NCI-H1417 treated with DMSO at 0.1 percent for 48 hours (cell line): ENCODE results near the gene ZNF384.

ENCODE experiments used
- DNase-seq: peaks from one replicate; lab custom pipeline; 2025; lab: John Stamatoyannopoulos, UW

The ZNF384 gene

DNA sequence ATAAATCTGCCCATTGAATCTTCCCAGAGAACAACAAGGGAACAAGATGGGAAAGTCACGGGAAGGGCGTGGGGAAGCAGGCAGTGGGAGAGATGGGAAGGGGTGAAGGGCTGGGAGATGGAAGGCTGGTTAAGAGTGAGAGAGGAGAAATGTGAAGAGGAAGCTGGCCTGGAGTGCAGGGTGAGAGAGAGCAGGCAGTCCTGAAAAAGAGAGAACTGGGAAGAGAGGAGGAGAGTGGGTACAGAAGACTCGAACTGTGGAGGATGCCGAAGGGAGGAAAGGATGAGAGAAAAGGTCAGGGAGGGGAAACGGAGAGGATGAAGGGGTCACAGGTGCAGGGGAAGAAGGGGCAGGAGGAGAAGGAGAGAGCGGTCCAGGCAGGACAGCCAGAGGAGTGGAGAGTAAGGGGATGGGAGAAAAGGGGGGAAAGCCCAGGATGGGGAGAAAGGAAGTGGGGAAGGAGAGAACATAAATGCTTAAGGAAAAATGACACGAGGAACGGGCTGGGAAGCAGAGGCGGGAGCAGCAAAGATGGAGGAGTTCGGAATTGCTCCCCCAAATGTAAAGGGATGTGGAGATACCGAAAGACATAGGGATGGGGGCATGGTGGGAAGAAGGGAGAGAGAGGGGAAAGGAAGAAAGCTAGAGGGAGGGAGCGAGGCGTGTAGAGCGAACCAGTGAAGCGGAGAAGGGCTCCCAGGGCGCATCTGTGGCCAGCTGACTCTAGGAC lies 10.2 kb upstream of the ZNF384 start:
- DNase-seq, result no peak

DNA sequence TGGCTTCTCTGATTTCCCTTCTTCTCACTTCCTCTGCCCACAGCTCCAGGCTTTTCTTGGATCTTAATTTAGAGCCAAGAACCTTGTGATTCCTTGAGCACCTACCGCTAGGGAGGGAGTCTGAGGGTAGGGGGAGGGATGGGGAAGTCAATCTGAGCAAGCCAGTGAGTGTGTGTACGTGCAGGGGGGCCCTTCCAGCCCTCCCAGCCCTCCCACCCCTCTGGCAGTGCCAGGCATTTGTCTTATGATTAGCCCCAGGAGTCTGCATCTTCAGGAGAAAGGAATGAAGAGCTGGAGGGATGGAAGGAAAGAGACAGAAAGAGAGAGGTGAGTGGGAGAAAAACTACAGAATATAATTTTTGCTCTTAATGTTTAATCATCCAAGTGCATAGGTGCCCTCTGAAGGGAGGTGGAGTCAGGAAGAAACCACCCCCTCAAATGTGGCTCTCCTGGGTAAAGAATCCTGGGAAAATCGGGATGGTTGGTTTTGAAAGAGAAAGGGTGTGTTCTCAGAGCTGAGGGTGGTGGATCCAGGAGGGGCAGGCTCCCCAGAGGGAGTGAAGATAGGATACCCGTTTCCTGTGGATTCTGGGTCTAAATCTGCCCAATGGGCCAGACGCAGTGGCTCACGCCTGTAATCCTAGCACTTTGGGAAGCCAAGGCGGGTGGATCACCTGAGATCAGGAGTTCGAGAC lies 9.3 kb upstream of the ZNF384 start:
- no peak for DNase-seq

DNA sequence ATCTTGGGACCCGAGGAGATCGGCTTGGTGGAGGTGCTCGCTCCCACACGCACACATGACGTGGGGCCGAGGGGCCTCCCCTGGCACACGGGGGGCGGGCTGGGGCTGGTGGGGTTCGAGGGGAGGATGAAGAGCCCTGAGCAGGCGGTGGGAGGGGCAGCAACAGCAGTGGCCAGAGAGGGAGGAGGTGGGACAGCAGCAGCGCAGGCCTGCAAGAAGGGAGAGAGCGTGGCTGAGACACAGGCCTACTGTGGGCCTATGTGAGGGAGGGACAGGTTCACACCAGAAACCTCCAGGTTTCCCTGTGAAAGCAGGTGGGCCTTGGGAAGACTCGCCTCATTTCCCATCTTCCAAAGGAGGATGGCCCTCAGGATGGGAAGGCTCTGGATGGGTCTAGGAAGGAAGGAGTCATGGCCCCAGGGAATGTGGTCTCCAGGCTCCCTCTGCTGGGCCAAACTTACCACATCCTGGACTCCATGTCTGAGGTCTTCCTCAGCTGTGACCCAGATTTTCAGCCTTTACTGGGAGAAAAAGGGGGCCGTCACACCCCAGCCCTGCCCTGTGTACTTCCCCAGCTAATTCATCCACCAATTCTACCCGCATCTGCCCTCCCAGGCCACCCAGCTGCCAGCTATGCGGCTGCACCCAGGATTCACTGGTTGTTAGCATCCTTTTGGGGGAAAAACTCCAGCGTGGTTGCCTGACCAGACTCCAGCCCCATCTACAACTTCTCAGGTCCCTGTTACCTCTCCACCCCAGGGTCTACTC lies 8.6 kb upstream of the ZNF384 start:
- DNase-seq, result no peak

DNA sequence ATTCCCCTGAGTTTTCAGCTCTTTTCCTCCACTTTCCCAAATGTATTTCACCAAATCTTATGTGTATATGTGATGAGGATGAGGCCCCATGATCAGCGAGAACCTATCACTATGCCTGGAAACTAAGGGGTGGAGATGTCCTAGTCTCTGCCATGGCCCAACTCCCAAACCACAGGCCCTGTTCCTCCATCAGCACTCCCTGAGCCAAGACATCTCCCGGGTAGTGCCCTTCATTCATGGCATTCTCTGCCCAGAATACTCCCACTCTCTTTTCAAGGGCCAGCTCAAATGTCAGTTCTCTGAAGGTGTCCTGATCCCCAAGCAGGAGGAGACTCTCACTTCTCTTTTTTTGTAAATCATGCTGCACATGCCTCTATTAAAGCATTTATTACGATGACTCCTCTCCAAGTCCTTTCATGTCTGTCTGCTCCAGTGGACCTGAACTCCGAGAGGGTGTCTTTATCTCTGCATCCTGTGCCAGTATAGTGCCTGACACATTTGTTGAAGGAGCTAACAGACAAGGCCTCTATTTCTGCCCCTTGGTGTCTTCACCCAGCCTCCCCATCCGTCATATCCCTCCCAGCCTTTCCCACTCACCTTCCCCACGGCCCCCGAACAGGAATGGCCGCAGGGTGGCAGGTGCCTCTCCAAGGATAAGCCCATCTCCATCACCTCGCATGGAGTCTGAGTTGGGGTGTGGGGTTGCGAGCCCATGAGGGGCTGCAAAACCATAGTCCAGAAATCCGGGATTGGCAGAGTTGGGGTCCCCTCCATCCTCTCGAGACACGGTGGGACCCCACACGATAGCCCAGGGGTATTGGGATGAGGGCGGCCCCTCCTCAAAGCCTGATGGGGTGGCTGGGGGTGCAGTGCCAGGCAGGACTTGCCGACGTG lies 7.8 kb upstream of the ZNF384 start:
- DNase-seq, result no peak

DNA sequence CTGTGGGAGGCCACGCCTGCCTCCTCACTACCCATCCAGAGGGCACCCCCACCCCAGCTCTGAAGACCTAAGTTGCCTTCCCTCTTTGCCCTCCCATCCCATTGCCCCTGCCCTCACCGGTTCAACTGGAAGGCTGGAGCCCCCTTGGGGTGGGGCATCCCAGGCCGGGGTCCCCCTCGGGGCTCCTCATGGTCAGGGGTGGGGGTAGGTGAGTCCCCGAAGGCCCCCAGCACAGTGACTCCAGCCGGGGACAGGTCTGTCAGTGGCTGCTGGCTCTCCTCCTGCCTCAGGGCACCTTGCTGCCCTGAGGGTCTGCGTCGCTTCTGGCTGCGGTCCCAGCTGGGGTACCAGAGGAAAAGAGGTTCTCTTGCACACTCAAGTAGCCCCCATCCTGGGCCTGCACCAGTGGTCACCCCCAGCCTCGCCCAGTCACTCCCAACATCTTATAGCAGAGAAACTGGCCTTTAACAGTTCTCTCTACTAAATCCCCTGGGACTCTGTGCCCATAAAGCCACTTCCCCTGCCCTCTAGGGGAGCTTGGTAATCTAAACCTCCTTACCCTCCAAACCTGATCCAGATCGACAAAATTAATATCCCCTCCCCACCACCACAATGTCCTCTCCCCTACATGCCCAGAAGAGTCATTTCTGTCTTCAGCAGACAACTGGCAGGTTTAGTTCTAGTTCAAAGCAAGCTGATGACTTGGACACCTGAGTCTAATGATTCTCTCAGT lies 6.3 kb upstream of the ZNF384 start:
- no peak for DNase-seq

DNA sequence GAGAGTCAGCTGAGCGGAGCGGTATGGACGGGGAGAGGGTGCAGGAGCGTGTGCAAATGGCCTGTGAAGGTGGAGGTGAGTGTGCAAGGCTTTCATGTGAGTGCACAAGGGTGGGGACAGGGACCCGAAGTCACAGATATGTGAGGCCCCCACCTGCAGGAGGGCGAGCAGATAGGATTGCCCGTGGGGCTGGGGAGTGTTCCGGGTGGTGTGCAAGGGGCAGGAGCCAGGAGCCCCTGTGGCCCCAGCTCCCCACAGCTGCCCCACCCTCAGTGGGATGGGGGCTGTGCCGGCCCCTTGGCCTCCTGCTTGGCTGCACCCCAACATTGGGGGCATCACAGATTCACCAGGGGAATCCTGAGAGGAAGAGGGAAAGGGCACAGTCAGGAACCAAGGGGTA lies 5.5 kb upstream of the ZNF384 start:
- DNase-seq, result no peak

DNA sequence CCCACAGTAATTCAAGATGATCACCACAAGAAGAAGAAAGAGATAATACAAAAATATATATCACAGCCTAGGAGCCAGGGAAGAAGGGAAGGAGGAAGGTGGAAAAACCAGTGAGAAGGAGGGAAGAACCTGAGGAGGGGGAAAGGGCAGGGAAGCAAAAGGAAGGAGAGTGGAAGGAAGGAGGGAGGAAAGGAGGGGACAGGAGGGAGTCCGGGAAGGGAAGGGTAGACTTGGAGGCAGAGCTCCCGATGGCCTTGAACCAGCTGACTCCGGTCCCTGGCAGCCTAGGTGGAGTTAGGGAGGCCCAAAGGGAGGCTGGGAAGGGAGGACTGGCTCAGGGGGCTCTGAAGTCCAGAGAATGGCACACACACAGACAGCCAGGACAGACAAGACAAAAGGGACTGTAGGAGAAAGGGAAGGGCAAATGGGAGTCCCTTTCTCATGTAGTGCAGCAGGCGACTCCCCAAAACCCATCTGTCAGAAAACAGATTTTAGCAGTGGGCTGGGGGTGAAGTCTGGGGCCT lies 4.7 kb upstream of the ZNF384 start:
- DNase-seq, result no peak

DNA sequence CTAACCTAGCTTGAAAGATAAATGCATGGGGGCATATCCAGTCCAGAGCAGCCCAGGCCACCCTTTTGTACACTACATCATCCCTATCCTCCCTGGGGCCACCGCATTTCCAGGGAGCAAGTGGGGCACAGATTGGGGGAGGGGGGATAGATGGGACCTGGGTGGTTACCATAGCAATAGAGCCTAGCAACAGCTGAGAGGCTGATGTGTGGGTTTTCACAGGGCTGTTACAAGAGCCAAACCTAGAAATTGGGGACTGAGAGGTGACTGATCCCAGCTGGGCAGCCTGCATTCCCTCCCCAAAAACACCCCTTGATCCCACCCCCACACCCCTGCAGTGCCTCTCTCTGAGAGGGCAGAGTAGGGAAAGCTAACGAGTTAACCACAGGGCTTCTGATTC lies 3.7 kb upstream of the ZNF384 start:
- no peak for DNase-seq

DNA sequence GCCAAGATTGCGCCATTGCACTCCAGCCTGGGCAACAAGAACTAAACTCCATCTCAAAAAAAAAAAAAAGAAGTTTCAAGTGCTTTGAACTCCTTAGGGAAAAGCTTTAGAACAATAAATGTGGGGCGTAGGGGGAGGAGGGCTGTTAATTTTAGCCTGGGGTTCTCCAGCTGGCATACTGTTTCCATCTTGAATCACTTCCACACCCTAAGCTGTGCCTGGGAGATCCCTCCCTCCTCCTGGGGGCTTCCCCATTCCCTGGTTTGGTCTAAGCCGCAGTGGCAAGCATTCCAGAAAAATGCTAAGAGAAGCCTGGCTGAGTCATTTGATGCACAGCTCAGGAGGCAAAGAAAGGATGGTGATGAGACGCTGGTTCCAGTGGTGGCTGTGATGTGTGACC lies 2.3 kb upstream of the ZNF384 start:
- DNase-seq, result no peak

DNA sequence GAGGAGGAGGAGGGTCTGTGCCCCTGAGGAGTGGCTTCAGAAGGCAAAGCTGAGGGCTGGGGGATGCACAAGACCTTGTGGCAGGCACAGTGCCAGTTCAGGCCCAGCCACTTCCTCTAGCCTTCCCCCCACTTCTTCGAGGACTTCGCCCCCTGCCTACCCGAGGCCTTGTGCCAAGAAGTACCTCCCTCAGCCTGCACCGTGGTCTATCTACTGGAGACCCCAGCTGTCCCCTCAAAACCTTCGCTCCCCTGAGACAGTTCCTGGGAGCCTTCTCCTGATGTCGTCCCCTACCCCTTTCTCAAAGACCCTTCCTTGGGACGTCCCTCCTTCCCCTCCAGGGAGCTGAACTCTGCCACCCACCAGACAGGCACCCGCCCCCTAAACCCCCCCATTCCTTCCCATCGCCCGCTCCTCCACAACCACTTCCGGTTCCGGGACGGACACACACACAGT lies 604 bp downstream of the ZNF384 start:
- no peak for DNase-seq

DNA sequence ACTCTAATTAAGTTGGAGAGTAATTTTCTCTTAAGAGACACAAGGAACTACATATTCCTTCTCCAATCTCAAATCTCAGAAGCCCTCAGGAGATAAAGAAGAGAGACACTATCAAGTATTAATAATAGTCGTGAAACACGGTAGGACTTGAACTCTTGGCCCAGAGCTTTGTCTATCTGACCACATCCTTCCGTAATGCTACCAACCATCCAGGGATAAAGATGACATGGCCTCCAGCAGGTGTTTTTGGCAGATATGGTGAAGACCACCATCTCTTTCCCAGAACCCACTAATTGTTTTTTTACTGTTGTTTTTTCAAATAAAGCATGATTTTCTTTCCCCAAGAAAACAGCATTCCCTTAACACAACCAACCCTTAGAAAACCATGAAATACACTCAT lies 3.4 kb downstream of the ZNF384 start:
- no peak for DNase-seq

DNA sequence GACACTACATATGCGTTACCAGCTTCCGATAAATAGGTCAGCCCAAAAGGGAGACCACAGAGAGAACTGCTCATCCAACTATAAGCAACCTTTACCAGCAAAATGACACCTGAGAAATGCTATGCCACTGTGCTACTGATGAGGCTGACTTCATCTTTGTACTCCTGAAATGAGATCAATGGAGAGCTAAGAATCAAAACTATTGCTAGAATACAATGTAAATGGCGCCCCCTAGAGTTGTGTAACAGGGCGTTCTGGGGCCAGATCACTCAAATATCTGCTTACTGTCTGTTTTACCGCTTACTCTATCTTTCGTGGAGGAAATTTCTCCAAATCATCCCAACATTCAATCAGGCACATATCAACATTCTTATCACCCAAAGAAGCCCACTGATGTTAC lies 4.6 kb downstream of the ZNF384 start:
- DNase-seq, result no peak

DNA sequence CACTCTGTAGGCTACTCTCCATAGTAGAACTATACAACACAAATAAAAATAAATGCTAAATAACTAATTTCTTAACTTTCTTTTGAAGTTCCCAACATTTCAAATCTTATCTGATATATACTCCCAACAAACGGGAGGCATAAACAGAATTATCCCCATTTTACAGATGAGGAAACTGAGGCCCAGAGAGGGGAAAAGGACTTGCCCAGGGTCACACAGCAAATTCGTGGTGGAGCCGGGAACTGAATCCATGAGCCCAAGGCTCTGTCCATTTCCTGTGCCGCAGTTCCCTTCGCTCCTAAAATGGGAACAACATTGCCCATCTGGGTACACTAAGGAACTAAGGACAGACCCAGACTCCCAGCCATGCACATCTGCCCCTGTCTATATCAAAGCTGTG lies 12.2 kb downstream of the ZNF384 start:
- DNase-seq, result no peak

DNA sequence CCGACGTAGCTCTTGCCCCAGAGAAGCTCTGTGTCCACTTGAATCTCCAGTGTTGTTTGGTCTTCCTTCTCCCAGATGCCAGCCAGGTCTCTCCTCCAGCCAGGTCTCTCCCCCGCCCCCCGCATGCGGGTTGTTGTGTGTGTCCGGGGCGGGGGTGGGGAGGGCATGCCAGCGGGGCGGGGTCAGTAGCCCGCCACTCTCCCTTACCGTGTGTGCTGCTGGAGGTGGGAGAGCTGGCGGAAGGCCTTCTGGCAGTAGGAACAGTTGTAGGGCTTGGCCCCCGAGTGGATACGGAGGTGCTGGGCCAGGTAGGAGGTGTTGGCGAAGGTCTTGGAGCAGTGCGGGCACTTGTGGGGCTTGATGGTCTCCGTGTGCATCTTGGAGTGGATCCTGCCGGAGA lies 17.0 kb downstream of the ZNF384 start:
- no peak for DNase-seq

DNA sequence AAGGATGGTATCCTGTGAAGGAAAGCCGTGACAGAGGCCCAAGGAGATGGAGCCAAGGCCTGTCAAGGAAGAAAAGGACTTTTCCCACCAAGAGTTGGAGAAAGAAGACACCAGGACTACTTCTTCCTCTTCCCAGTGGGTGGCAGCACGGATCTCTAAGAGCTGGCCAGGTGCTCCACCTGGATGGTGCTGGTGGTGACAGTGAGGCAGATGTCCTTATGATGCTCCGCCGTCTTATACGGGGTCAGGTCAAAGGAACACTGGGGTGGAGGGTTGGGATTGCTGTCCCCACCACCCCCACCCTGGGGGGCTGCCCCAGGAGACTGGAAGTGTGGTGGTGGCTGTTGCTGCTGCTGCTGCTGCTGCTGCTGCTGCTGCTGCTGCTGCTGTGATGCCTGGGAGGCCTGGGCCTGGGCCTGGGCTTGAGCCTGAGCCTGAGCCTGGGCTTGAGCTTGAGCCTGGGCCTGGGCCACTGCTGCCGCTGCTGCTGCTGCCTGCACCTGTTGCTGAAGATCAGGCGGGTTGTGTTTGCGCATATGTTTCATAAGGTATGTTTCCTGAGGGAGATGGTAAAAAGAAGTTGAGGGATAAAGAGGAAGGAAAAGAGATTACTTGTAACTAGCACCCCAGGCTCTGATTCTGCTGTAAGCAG lies 21.5 kb downstream of the ZNF384 start:
- DNase-seq, result no peak

DNA sequence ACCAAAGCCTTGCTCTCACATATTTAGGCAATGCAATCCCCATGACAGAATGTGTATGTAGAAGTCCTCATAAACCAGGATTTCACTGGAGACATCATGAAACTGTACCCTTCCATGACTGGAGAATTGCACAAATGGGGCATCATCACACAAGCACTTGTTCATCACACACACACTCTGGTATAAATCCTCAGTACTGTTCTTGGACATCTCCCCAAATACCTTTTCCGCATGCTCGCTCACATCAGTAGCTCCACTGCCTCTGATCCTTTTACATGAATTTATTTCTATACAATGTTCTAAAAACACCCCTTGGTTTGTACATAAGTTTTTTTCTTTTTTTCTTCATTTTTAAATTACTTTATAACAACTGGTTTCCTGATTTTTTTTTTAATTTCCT lies 23.0 kb downstream of the ZNF384 start:
- DNase-seq, result no peak

DNA sequence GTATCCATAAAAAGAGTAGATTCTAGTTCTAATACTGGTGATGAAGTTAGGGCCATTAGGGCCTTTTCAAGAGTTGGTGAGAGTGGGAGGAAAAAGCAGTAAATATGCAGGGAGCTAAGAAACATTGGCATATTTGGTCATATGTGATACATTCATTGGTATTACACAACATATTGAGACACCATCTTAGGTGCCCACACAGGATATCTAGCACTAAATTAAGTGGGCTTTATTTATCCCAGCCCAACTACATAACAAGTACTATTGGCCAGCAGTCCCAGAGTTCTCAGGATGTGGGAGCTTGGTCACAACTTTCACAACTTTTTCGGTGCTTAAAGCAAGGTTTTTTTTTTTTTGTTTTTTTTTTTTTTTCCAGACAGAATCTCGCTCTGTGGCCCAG lies 24.3 kb downstream of the ZNF384 start:
- DNase-seq, result no peak

DNA sequence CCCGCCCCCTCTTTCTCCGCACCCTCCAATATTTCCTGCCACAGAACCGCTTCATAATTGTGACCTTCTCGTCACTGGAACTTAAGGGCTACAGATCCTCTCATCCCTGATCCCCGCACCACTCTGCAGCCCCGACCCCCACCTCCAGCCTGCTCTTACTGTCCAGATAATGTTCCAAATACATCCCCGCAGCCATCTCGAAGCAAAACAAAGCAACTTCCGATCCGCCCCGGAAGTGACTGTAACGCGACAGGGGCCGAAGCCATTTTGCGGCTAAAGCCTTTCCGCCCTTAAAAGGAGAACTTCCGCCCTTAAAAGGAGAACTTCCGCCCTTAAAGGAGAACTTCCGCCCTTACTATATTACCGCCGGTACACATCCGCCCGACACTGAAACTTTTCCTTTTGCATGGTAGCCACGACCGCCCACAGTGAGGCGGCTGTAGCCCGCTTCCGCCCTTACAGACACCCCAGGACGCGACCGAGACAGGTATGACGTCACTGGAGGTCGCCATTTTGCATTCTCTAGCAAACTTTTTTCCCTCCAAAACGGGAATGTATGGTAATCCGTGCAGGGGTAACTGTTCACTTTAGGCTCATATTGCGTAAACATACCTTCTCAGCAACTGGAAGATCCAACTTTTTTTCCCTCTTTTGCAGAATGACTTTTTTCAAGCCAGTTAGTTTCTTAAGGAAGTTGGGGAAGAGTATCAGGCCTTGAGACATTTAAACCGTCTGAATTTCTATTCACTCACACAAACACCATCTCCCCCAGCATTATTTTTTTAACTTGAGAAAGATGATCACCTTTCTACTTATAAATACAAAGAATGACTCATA lies 26.1 kb downstream of the ZNF384 start, which contains the start of gene ING4:
Gene ING4 (minus strand): TSS at position 214 of the 837 bp plus-strand sequence. CDS start 18 bp downstream, at position 196.
- peak; percentile 99 for DNase-seq

DNA sequence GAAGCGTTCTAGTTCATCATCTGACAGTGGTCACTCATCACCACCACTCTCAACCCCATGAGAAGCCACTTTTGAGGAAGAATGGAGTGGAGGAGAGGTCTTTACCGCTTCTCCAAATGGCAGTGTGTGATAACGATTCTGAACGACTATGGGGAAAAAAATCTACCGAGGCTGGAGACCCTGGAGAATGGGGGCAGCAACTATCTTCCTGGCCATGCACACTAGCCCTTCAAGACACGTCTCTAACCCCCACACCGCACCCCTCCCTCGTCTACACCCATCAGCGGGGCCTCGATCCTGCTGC lies 26.6 kb downstream of the ZNF384 start:
- no peak for DNase-seq

DNA sequence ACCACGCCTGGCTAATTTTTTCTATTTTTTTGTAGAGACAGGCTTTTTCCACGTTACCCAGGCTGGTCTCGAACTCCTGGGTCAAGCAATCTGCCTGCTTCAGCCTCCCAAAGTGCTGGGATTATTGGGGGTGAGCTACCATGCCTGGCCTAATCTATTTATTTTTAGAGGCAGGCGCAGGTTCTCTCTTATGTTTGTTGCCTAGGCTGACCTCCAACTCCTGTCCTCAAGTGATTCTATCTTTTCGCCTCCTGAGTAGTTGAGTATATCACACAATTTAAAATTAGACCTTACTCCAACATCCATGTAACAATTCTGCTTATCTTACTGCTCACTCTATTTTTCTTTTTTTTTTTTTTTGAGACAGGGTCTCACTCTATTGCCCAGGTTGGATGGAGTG lies 35.2 kb downstream of the ZNF384 start:
- no peak for DNase-seq
